ENCODE results near the gene GPANK1. TPM values are rescaled to one million over a fixed set of nuclear protein-coding genes. Genes with fewer than 3 reads are reported as not detected.
"Not testable (repeated sequence)": the region's sequence is repeated elsewhere in the genome, so short reads cannot be mapped to it uniquely, and the experiment has no call there.

Gene GPANK1
- total RNA-seq, 1 experiment from 2014 or later: 18.3 TPM

DNA sequence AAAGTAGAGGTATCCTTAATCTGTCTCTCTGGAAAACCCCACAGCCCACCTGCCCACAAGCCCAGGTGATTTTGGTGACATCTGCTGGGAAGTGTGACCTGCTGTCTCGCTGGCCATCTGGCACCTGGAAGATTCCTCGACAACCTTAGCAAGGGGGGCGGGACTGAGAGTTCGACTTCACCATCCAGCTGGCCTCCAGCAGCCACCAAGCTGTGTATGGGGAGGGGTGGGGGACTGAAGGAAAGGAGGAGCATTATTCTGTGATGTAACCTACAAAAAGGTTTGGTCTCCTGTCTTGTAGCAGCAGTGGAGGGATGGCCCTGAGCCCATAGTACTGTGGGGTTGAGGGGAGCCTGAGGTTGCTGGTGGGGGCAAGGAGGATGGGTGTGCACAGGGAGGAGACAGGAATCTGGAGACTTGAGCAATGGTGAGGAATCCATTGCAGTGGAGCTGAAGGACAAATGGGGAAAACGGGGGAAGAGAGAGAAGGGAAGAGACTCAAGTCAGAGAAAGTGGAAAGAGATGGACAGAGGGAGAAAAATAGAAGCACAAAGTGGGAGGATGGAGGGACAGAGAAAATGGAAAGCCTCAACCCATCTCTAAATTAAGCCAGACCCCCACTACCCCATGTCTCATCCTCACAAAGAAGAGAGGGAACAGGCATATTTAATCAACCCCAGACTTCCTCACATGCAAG, 45.9 kb upstream of the GPANK1 start:
- Histone ChIP-seq H3K27me3 (ENCODE audit: control insufficient read depth, insufficient read depth, low read length) (no peaks in the 10 kb centered on the region), H3K36me3 (ENCODE audit: control insufficient read depth, insufficient read depth, low read length) (no peaks in the 10 kb centered on the region), H3K4me3 (ENCODE audit: low read depth in 2 of 2, low read length in 2 of 2) (no peak overlapping the region), H3K27ac (ENCODE audit: low read length) (no peak overlapping the region), H3K4me1 (ENCODE audit: control insufficient read depth, insufficient read depth, low read length) (no peaks in the 10 kb centered on the region; the same call in 1 of the 2 replicates), H3K9me3 (ENCODE audit: control insufficient read depth, insufficient read depth, low read depth, low read length) (no peaks in the 10 kb centered on the region)
- POLR2A ChIA-PET: no interaction called here
- TF ChIP-seq SIN3A (IDR thresholded peaks at IDR 0.05; ENCODE audit: borderline replicate concordance, insufficient read depth, low read depth, low read length) (no peak), POLR2AphosphoS5 (IDR thresholded peaks at IDR 0.05; ENCODE audit: low read depth, low read length) (no peak), CTCF (IDR thresholded peaks at IDR 0.05) (no peak), TCF7L2 (IDR thresholded peaks at IDR 0.05; ENCODE audit: low read depth, low read length) (no peak), REST (IDR thresholded peaks at IDR 0.05; ENCODE audit: insufficient read depth in 1 of 2, low read depth in 2 of 2, low read length in 1 of 2) (no peak)
- BruUV-seq (replicated peaks): no TSS peak
- in situ Hi-C loops (cut with HindIII; ENCODE audit: low pct_unique_long_range_greater_than_20kb, low sequenced_read_pairs): no loop called here
- CTCF ChIA-PET: no interaction called here
- no peak for DNase-seq (ENCODE audit: low read depth, low spot score)
- intact Hi-C loops (cut with micrococcal nuclease; ENCODE audit: unreplicated experiment): no loop called here
- no peak for ATAC-seq

DNA sequence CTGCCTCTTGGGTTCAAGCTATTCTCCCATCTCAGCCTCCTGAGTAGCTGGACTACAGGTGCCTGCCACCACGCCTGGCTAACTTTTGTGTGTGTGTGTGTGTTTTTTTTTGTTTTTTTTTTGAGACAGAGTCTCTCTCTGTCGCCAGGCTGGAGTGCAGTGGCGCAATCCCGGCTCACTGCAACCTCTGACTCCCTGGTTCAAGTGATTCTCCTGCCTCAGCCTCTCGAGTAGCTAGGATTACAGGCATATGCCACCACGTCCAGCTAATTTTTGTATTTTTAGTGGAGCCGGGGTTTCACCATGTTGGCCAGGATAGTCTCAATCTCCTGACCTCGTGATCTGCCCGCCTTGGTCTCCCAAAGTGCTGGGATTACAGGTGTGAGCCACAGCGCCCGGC, 44.4 kb upstream of the GPANK1 start:
- H3K9me3 ChIP-seq (ENCODE audit: control insufficient read depth, insufficient read depth, low read depth, low read length); H3K36me3 ChIP-seq (ENCODE audit: control insufficient read depth, insufficient read depth, low read length); in situ Hi-C loops (cut with HindIII; ENCODE audit: low pct_unique_long_range_greater_than_20kb, low sequenced_read_pairs); H3K4me1 ChIP-seq (ENCODE audit: control insufficient read depth, insufficient read depth, low read length); H3K27me3 ChIP-seq (ENCODE audit: control insufficient read depth, insufficient read depth, low read length); intact Hi-C loops (cut with micrococcal nuclease; ENCODE audit: unreplicated experiment); H3K27ac ChIP-seq (ENCODE audit: low read length); CTCF ChIA-PET; DNase-seq (ENCODE audit: low read depth, low spot score); ATAC-seq; H3K4me3 ChIP-seq (ENCODE audit: low read depth in 2 of 2, low read length in 2 of 2); BruUV-seq (replicated peaks): not testable (repeated sequence)
- POLR2A ChIA-PET: interaction anchor here (0.7 kb wide), 2 partner anchors 24 to 163 kb away, joined by 3 read pairs; partner anchors contain the start of gene ATP6V1G2

DNA sequence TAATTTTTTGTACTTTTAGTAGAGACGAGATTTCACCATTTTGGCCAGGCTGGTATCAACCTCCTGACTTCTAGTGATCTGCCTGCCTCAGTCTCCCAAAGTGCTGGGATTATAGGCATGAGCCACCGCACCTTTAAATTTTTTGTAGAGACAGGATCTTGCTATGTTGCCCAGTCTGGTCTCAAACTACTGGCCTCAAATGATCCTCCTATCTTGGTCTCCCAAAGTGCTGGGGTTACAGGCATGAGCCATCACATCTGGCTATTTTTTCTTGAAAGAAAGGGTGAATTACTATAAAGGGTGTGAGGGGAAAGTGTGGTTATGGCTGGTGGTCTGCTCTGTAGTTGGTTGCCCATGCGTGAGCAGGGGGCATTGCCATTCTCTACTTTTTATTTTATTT, 43.4 kb upstream of the GPANK1 start:
- no peaks in the 10 kb centered on the region; the same call in 1 of the 2 replicates for H3K4me1 ChIP-seq (ENCODE audit: control insufficient read depth, insufficient read depth, low read length)
- H3K27ac ChIP-seq (ENCODE audit: low read length): no peak overlapping the region
- H3K36me3 ChIP-seq (ENCODE audit: control insufficient read depth, insufficient read depth, low read length): no peaks in the 10 kb centered on the region
- no peak overlapping the region for H3K4me3 ChIP-seq (ENCODE audit: low read depth in 2 of 2, low read length in 2 of 2)
- H3K9me3 ChIP-seq (ENCODE audit: control insufficient read depth, insufficient read depth, low read depth, low read length): no peaks in the 10 kb centered on the region
- ChIA-PET CTCF (no interaction called here), POLR2A (no interaction called here)
- intact Hi-C loops (cut with micrococcal nuclease; ENCODE audit: unreplicated experiment) (no loop called here), in situ Hi-C loops (cut with HindIII; ENCODE audit: low pct_unique_long_range_greater_than_20kb, low sequenced_read_pairs) (no loop called here)
- TF ChIP-seq SIN3A (IDR thresholded peaks at IDR 0.05; ENCODE audit: borderline replicate concordance, insufficient read depth, low read depth, low read length): no peak
- TF ChIP-seq REST (IDR thresholded peaks at IDR 0.05; ENCODE audit: insufficient read depth in 1 of 2, low read depth in 2 of 2, low read length in 1 of 2): no peak
- no peak for TF ChIP-seq TCF7L2 (IDR thresholded peaks at IDR 0.05; ENCODE audit: low read depth, low read length)
- TF ChIP-seq CTCF (IDR thresholded peaks at IDR 0.05): no peak
- TF ChIP-seq POLR2AphosphoS5 (IDR thresholded peaks at IDR 0.05; ENCODE audit: low read depth, low read length): no peak
- no peaks in the 10 kb centered on the region for H3K27me3 ChIP-seq (ENCODE audit: control insufficient read depth, insufficient read depth, low read length)
- DNase-seq (ENCODE audit: low read depth, low spot score) (no peak), ATAC-seq (no peak)
- no TSS peak for BruUV-seq (replicated peaks)
